Body of pancreas (tissue), 4 donors: Measurements from ENCODE around the gene SLC16A8.

ENCODE experiments used
- CTCF ChIP-seq, 7 experiments: fragments of 450-650 bp in 4 of 7; fragments of 200-600 bp in 3 of 7; sonication (generic) in 3 of 7; IDR thresholded peaks; one replicate each; pipeline ENCODE4 v1.5.1; 2016 to 2019; ENCODE audit warnings: antibody characterized with exemption in 7 of 7
- POLR2A ChIP-seq, 3 donors: fragments of 450-650 bp; IDR thresholded peaks; one replicate each; pipeline ENCODE4 v1.6.1; 2016; ENCODE audit warnings: antibody characterized with exemption in 3 of 3, mild to moderate bottlenecking in 2 of 3

GRCh38 chr22:38034278-38034882 lies 49.6 kb downstream of the SLC16A8 start:
- TF ChIP-seq CTCF (IDR thresholded peaks at IDR 0.05) (no peak), POLR2A (IDR thresholded peaks at IDR 0.05) (no peak)
